Testis (tissue), 3 donors: ENCODE results near the gene PRG2. TPM values are rescaled to one million over a fixed set of nuclear protein-coding genes. Genes with fewer than 3 reads are reported as not detected.

Experiments
- DNase-seq: peaks from one replicate; pipeline ENCODE4 v3.0.0-alpha.2; 2019
- H3K27ac ChIP-seq, 2 donors: fragments of 200-600 bp; sonication (generic); one replicate each; pipeline ENCODE4 v1.5.1; 2019
- H3K27me3 ChIP-seq: fragments of 200-600 bp; sonication (generic); one replicate; pipeline ENCODE4 v1.5.1; 2019
- H3K36me3 ChIP-seq: fragments of 200-600 bp; sonication (generic); one replicate; pipeline ENCODE4 v1.5.1; 2017; ENCODE audit warnings: low read depth; ENCODE audit errors: missing control alignments
- H3K4me1 ChIP-seq: fragments of 200-600 bp; sonication (generic); one replicate; pipeline ENCODE4 v1.5.1; 2019
- H3K4me3 ChIP-seq, 2 donors: fragments of 200-600 bp; sonication (generic); one replicate each; pipeline ENCODE4 v1.5.1; 2017 to 2019
- H3K9me3 ChIP-seq: fragments of 200-600 bp; sonication (generic); one replicate; pipeline ENCODE4 v1.5.1; 2017
- CTCF ChIP-seq, 3 experiments: fragments of 450-650 bp in 2 of 3; fragments of 200-600 bp in 1 of 3; sonication (generic) in 1 of 3; IDR thresholded peaks; one replicate each; pipeline ENCODE4 v1.5.1; 2016 to 2019; ENCODE audit warnings: antibody characterized with exemption in 3 of 3, mild to moderate bottlenecking in 2 of 3, moderate library complexity in 1 of 3
- POLR2A ChIP-seq: fragments of 450-650 bp; IDR thresholded peaks from one replicate; pipeline ENCODE4 v1.6.1; 2017; ENCODE audit warnings: antibody characterized with exemption, mild to moderate bottlenecking, moderate library complexity
- WGBS, 2 donors: methylation state at CpG; one replicate each; pipeline ENCODE4 v1.1.5; 2018; 5-methylcytosine and 5-hydroxymethylcytosine counted together
- intact Hi-C: fragments of 100-400 bp; cut with DNase I; formaldehyde crosslinking; loops from one replicate; pipeline ENCODE4 v1.15.1; 2023; ENCODE audit warnings: low total_unique reads
- polyA plus RNA-seq: library from polyadenylated mRNA; stranded (reverse); fragments of 350-450 nt; fragmentation: Illumina TruSeq; extraction: RNeasy Lipid Tissue Mini Kit (QIAGEN cat#74804); gene quantifications from one replicate; pipeline ENCODE4 v1.2.3, GENCODE V29; 2014; ENCODE audit warnings: low read depth, low replicate concordance; ENCODE audit not compliant: insufficient read depth
- total RNA-seq, 2 donors: library from RNA; depleted of rRNA; stranded (reverse); fragments of >200 nt; gene quantifications; one replicate each; pipeline ENCODE4 v1.2.3, GENCODE V29; 2016

The PRG2 gene
- total and polyA plus RNA-seq, 3 donors from 2014 or later, result not detected

DNA sequence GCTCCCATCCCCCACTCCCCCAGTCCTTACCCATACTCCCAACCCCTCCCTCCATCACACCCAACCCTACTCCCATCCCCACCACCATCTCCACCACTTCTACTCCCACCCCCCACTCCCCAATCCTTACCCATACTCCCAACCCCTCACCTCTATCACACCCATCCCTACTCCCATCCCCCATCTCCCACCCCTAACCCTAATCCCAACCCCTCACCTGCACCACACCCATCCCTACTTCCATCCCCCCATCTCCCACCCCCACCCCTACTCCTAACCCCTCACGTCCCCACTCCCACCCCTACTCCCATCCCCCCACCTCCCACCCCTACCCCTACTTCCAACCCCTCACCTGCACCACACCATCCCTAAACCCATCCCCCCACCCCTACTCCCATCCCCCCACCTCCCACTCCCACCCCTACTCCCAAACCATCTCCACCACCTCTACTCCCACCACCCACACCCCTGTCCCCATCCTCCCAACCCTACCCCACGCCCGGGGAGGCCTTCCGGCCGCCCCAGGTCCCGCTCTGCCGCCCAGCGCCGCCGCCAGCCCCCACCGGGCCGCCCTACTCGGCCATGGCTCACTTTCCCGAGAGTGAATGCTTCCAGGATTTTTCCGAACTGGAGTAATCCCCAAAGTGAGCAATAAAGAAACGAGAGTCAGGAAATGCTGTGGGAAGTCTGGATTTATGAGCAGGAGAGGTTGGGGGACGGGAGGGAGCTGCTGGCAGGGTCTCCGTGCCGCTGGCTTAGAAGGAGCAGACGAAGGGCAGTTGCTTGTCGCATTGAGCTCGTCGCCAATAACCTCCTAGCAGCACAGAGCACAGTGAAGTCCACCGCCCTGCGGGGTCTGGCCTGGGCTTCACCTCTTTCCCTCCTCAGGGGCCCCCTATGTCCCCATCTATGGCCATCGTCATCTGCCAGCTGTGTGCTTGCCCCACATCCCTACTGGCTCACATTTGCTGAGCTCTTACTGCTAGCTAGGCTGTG, 14.1 kb downstream of the PRG2 start:
- no peaks in the 10 kb centered on the region for H3K4me1 ChIP-seq
- no peak for TF ChIP-seq CTCF (IDR thresholded peaks at IDR 0.05)
- no peak for TF ChIP-seq POLR2A
- WGBS, 2 donors, result 41 to 48% methylated on average over 17 to 23 of the region's 26 CpGs
- no peaks in the 10 kb centered on the region for H3K9me3 ChIP-seq
- intact Hi-C loops, result no loop called here
- no peak for DNase-seq
- H3K4me3 ChIP-seq, result no peak overlapping the region
- H3K27ac ChIP-seq, result no peak overlapping the region
- H3K36me3 ChIP-seq, result no peaks in the 10 kb centered on the region
- H3K27me3 ChIP-seq, result no peaks in the 10 kb centered on the region

- Histone ChIP-seq H3K4me1 (no peaks in the 10 kb centered on the region), H3K4me3 (no peak overlapping the region), H3K9me3 (no peaks in the 10 kb centered on the region), H3K27me3 (no peaks in the 10 kb centered on the region), H3K36me3 (no peaks in the 10 kb centered on the region), H3K27ac (no peak overlapping the region)
- intact Hi-C loops, result no loop called here
- WGBS, 2 donors, result 85 to 89% methylated on average over 2 of the region's 2 CpGs
- no peak for DNase-seq
- no peak for TF ChIP-seq CTCF (IDR thresholded peaks at IDR 0.05)
- TF ChIP-seq POLR2A, result no peak
Measured at GRCh38 chr11:57375490-57375889, 15.0 kb downstream of the PRG2 start.

- no peaks in the 10 kb centered on the region for H3K4me1 ChIP-seq
- 89 to 94% methylated on average over 3 of the region's 3 CpGs for WGBS, 2 donors
- no peak overlapping the region for H3K4me3 ChIP-seq
- TF ChIP-seq POLR2A (no peak), CTCF (IDR thresholded peaks at IDR 0.05) (no peak)
- H3K36me3 ChIP-seq, result no peaks in the 10 kb centered on the region
- DNase-seq, result no peak
- intact Hi-C loops, result no loop called here
- H3K27me3 ChIP-seq, result no peaks in the 10 kb centered on the region
- H3K27ac ChIP-seq, result no peak overlapping the region
- H3K9me3 ChIP-seq, result no peaks in the 10 kb centered on the region
Measured at GRCh38 chr11:57374966-57375365, 15.5 kb downstream of the PRG2 start.

DNA sequence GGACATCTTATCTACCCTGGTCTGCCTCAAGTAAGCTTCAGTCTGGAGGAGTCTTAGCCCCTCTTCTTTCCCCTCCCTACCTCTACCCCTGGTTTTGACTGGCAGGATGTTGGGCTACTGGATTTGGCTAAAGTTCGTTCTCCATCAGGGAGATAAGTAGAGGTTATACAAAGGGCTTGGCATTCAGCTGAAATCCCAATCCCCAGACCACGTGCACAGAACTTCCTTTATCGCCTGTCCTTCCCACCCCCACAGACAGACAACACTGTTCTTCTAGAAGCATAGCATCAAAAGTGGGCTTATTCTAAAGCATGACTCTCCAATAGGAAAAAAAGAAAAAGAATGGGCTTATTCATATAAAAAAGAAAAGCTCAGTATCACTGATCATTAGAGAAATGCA, 17.3 kb downstream of the PRG2 start:
- no peak for DNase-seq
- Histone ChIP-seq H3K4me1 (no peaks in the 10 kb centered on the region), H3K36me3 (no peaks in the 10 kb centered on the region), H3K4me3 (no peak overlapping the region), H3K27ac (no peak overlapping the region), H3K9me3 (no peaks in the 10 kb centered on the region), H3K27me3 (no peaks in the 10 kb centered on the region)
- 36 to 52% methylated on average over 3 of the region's 3 CpGs for WGBS, 2 donors
- no peak for TF ChIP-seq POLR2A
- TF ChIP-seq CTCF (IDR thresholded peaks at IDR 0.05), result no peak
- intact Hi-C loops, result no loop called here

DNA sequence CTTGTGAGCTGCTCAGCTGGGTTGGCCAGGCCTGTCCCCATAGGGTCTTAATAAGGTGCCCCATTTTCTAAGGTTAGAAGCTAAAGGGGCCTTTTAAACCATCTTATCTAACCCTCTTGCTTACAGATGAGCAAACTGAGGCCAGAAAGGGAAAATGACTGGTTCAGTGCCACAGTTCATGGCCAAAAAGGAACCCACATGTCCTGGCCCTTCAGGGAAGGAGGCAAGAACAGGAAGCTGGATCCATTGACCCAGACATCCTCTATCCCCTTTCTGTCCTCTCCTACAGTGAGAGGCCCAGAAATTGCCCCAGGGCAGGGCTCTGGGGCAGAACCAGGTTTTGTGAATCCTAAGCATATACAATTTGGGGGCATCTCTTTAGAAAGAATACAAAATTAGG, 19.5 kb downstream of the PRG2 start:
- DNase-seq, result no peak
- TF ChIP-seq POLR2A (no peak), CTCF (IDR thresholded peaks at IDR 0.05) (no peak)
- intact Hi-C loops, result no loop called here
- no peak overlapping the region for H3K27ac ChIP-seq
- H3K27me3 ChIP-seq, result no peaks in the 10 kb centered on the region
- H3K9me3 ChIP-seq, result no peaks in the 10 kb centered on the region
- H3K36me3 ChIP-seq, result no peaks in the 10 kb centered on the region
- no peak overlapping the region for H3K4me3 ChIP-seq
- H3K4me1 ChIP-seq, result no peaks in the 10 kb centered on the region
